ENCODE results near the gene MAGI2. TPM values are rescaled to one million over a fixed set of nuclear protein-coding genes. Genes with fewer than 3 reads are reported as not detected.

Gene MAGI2
- total RNA-seq, 1 experiment from 2014 or later = 0.07 TPM

DNA sequence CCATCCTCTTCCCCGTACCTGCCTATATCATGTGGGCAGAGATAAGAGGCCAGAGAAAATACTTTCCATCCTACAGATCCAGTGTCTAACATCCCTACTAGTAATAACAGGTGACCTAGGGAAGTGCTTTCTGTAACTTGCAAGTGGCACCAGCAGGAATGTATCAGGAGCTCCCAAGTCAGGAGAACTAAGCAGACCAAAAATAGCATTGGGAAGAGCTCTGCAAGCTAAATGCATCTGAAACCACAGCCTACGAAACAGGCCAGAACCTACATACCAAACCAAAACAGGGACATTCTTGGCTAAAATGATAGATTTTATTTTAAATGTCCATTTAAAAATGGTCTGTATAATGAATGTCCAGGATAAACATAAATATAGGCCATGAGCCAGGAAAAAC is 974.1 kb downstream of the MAGI2 start:
- Mint-ChIP-seq H3K4me3 (ENCODE audit: unreplicated experiment) (no peak overlapping the region), H3K27me3 (ENCODE audit: insufficient read depth, unreplicated experiment) (peaks cover 65% of the 10 kb centered on the region), H3K27ac (ENCODE audit: low read depth, unreplicated experiment) (no peak overlapping the region), H3K9me3 (ENCODE audit: unreplicated experiment) (no peaks in the 10 kb centered on the region), H3K4me1 (ENCODE audit: insufficient read depth, unreplicated experiment) (no peaks in the 10 kb centered on the region), H3K36me3 (ENCODE audit: insufficient read depth, unreplicated experiment) (no peaks in the 10 kb centered on the region)
- intact Hi-C loops (cut with micrococcal nuclease) = no loop called here
- CTCF ChIA-PET = no interaction called here
- no TSS peak for BruUV-seq (replicated peaks)
- DNase-seq (ENCODE audit: unreplicated experiment) = no peak
- TF ChIP-seq, protein P1, sequence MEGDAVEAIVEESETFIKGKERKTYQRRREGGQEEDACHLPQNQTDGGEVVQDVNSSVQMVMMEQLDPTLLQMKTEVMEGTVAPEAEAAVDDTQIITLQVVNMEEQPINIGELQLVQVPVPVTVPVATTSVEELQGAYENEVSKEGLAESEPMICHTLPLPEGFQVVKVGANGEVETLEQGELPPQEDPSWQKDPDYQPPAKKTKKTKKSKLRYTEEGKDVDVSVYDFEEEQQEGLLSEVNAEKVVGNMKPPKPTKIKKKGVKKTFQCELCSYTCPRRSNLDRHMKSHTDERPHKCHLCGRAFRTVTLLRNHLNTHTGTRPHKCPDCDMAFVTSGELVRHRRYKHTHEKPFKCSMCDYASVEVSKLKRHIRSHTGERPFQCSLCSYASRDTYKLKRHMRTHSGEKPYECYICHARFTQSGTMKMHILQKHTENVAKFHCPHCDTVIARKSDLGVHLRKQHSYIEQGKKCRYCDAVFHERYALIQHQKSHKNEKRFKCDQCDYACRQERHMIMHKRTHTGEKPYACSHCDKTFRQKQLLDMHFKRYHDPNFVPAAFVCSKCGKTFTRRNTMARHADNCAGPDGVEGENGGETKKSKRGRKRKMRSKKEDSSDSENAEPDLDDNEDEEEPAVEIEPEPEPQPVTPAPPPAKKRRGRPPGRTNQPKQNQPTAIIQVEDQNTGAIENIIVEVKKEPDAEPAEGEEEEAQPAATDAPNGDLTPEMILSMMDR (IDR thresholded peaks at IDR 0.05; ENCODE audit: unreplicated experiment) = no peak
- POLR2A ChIA-PET = no interaction called here

DNA sequence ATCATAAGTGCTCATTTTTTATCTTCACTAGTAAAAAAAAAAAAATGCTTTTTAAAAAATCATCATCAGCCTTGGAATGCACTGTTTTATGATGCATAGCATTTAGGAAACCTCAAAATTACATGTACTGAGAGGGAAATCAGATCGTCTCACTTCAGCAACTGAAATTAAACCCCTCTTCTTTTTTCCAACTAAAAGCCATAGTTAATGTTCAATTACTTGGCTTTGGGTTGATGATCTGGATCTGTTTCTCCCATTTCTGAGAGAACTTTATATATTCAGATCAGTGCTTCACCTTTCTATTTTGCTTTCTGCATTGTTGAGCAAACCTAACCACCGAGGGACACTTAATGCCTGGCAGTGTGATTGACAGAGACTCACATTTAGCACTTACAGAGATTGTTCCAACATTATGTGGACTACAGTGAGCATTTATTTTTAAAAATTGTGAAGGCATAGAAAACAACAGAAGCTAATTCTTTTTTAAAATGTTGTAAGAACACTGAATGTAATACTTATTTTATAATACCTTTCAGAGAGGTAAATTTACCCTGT is 976.5 kb downstream of the MAGI2 start:
- Mint-ChIP-seq H3K36me3 (ENCODE audit: insufficient read depth, unreplicated experiment) (no peaks in the 10 kb centered on the region), H3K4me3 (ENCODE audit: unreplicated experiment) (no peak overlapping the region), H3K4me1 (ENCODE audit: insufficient read depth, unreplicated experiment) (no peaks in the 10 kb centered on the region), H3K9me3 (ENCODE audit: unreplicated experiment) (no peaks in the 10 kb centered on the region), H3K27me3 (ENCODE audit: insufficient read depth, unreplicated experiment) (peaks cover 80% of the 10 kb centered on the region), H3K27ac (ENCODE audit: low read depth, unreplicated experiment) (no peak overlapping the region)
- intact Hi-C loops (cut with micrococcal nuclease) = no loop called here
- DNase-seq (ENCODE audit: unreplicated experiment) = no peak
- ChIA-PET POLR2A (no interaction called here), CTCF (interaction anchor here (0.6 kb wide), 1 partner anchor 24 kb away, joined by 3 read pairs; no protein-coding TSS in a partner anchor)
- no TSS peak for BruUV-seq (replicated peaks)
- TF ChIP-seq, protein P1 (IDR thresholded peaks at IDR 0.05; ENCODE audit: unreplicated experiment) = no peak

DNA sequence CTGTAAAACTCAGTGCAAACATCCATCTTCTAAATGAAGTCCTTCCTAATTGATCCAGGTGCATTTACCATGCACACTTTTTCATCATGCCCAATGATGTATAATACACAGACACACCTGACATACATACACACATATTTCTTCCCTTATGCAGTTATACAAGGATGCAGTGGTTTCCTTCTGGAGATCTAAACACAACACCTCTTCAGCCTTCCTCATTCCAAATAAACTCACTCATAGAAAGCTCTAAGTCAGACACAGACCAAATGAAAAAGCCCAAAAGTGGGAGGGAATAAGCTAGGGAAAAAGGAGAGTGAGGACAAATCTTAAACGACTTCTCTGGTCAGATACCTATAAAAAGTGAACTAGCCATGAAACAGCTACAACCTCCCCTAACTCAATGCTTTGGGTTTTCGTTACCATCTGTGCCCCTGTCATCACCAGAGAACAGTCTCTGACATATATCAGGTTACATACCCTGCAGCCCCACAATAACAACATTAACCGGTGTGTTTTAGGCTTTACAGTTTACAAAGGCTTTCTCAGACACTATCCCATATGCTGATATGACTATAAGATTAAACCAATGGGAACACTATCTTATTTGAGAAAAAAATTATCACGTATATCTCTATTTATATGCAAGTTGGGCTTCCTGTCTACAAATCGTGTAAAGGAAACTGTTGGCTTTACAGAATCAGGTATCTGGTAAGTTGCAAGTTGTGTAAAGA is 979.7 kb downstream of the MAGI2 start:
- intact Hi-C loops (cut with micrococcal nuclease) = no loop called here
- DNase-seq (ENCODE audit: unreplicated experiment) = no peak
- Mint-ChIP-seq H3K4me1 (ENCODE audit: insufficient read depth, unreplicated experiment) (no peaks in the 10 kb centered on the region), H3K4me3 (ENCODE audit: unreplicated experiment) (no peak overlapping the region), H3K27ac (ENCODE audit: low read depth, unreplicated experiment) (no peak overlapping the region), H3K36me3 (ENCODE audit: insufficient read depth, unreplicated experiment) (no peaks in the 10 kb centered on the region), H3K27me3 (ENCODE audit: insufficient read depth, unreplicated experiment) (peaks cover 72% of the 10 kb centered on the region), H3K9me3 (ENCODE audit: unreplicated experiment) (no peaks in the 10 kb centered on the region)
- CTCF ChIA-PET = interaction anchor here (0.6 kb wide), 1 partner anchor 496 kb away, joined by 3 read pairs; no protein-coding TSS in a partner anchor
- POLR2A ChIA-PET = no interaction called here
- TF ChIP-seq, protein P1 (IDR thresholded peaks at IDR 0.05; ENCODE audit: unreplicated experiment) = no peak
- BruUV-seq (replicated peaks) = no TSS peak

DNA sequence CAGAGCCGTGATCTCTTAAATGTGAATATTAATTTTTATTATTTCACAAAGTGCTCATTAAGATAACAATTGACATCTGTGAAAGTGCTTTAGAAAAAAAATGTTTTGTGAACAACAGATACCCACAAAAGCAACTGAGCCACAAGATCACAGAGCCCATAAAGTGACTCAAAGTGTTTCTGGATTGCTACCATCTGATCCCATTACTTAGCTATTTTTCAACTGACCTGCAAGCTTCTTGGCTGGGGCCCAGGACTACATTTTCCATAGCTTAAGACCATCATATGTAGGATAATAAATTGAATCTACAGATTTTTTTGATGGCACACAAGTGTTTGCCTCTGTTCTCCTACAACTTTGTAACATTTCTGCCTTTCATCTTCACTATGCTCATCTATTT is 980.4 kb downstream of the MAGI2 start:
- no peaks in the 10 kb centered on the region for H3K4me1 Mint-ChIP-seq (ENCODE audit: insufficient read depth, unreplicated experiment)
- no peaks in the 10 kb centered on the region for H3K9me3 Mint-ChIP-seq (ENCODE audit: unreplicated experiment)
- H3K27ac Mint-ChIP-seq (ENCODE audit: low read depth, unreplicated experiment) = no peak overlapping the region
- DNase-seq (ENCODE audit: unreplicated experiment) = no peak
- intact Hi-C loops (cut with micrococcal nuclease) = no loop called here
- no peak overlapping the region for H3K4me3 Mint-ChIP-seq (ENCODE audit: unreplicated experiment)
- POLR2A ChIA-PET = no interaction called here
- H3K36me3 Mint-ChIP-seq (ENCODE audit: insufficient read depth, unreplicated experiment) = no peaks in the 10 kb centered on the region
- CTCF ChIA-PET = no interaction called here
- no TSS peak for BruUV-seq (replicated peaks)
- TF ChIP-seq, protein P1 (IDR thresholded peaks at IDR 0.05; ENCODE audit: unreplicated experiment) = no peak
- peaks cover 65% of the 10 kb centered on the region for H3K27me3 Mint-ChIP-seq (ENCODE audit: insufficient read depth, unreplicated experiment)

Data from MCF 10A (cell line).